Measurements from ENCODE around the gene EFHD2.

- TF ChIP-seq CTCF (IDR thresholded peaks at IDR 0.05) (peak in 2 of 7 experiments; percentile 18 to 19), POLR2A (IDR thresholded peaks at IDR 0.05) (peak in 2 of 3 donors; percentile 71)
Observed at GRCh38 chr1:15424146-15424667, 14.5 kb downstream of the EFHD2 start.

Data from body of pancreas (tissue), 4 donors.